GM18498 (cell line): Measurements from ENCODE around the gene SUDS3.
A peak's percentile ranks its signal among the peaks of the same experiment; 100 is the strongest.

Experiments used
- ATAC-seq: cut with Tn5 transposase; IDR thresholded peaks from one replicate; pipeline ENCODE4 v1.9.1; 2021; ENCODE audit warnings: mild to moderate bottlenecking, moderate library complexity; ENCODE audit not compliant: unreplicated experiment

Gene SUDS3

GRCh38 chr12:118356809-118357256, 19.5 kb upstream of the SUDS3 start:
- ATAC-seq, result no peak

- ATAC-seq, result peak; percentile 68
Measured at GRCh38 chr12:118357257-118358007, 18.9 kb upstream of the SUDS3 start.

GRCh38 chr12:118358008-118358359, 18.4 kb upstream of the SUDS3 start:
- no peak for ATAC-seq

- no peak for ATAC-seq
Measured at GRCh38 chr12:118358612-118359540, 17.5 kb upstream of the SUDS3 start.

GRCh38 chr12:118359541-118359915, 16.8 kb upstream of the SUDS3 start:
- ATAC-seq, result peak; percentile 59

- no peak for ATAC-seq
Measured at GRCh38 chr12:118361092-118361404, 15.3 kb upstream of the SUDS3 start.

- ATAC-seq, result no peak
Measured at GRCh38 chr12:118361889-118362288, 14.5 kb upstream of the SUDS3 start.

GRCh38 chr12:118368821-118369220, 7.5 kb upstream of the SUDS3 start:
- ATAC-seq, result no peak

- no peak for ATAC-seq
Measured at GRCh38 chr12:118370601-118371000, 5.8 kb upstream of the SUDS3 start.

- ATAC-seq, result no peak
Measured at GRCh38 chr12:118371321-118372282, 4.8 kb upstream of the SUDS3 start.

- ATAC-seq, result peak; percentile 83
Measured at GRCh38 chr12:118372541-118373495, 3.5 kb upstream of the SUDS3 start, which contains the start of gene TAOK3. Gene TAOK3, minus strand, starts transcription at chr12:118372907. Its CDS starts 117,340 bp downstream, at chr12:118255567.

GRCh38 chr12:118373616-118374015, 2.7 kb upstream of the SUDS3 start:
- ATAC-seq, result no peak

GRCh38 chr12:118374126-118374725, 2.1 kb upstream of the SUDS3 start:
- no peak for ATAC-seq

- ATAC-seq, result no peak
Measured at GRCh38 chr12:118374909-118375308, 1.4 kb upstream of the SUDS3 start.

GRCh38 chr12:118375348-118375747, 1.0 kb upstream of the SUDS3 start:
- no peak for ATAC-seq

GRCh38 chr12:118377021-118377883, 897 bp downstream of the SUDS3 start:
- no peak for ATAC-seq

- ATAC-seq, result no peak
Measured at GRCh38 chr12:118377884-118378470, 1.6 kb downstream of the SUDS3 start.

- no peak for ATAC-seq
Measured at GRCh38 chr12:118391424-118391823, 15.1 kb downstream of the SUDS3 start.
